Pancreas (tissue), 10 donors: ENCODE measurements around the gene LATS2. TPM values are rescaled to one million over a fixed set of nuclear protein-coding genes. Genes with fewer than 3 reads are reported as not detected.

ENCODE experiments used
- ATAC-seq, 4 donors: fragments of 200-7000 bp; cut with Tn5 transposase; one replicate each; pipeline versions ENCODE4 v1.8.0 to v1.9.1; 2020; ENCODE audit warnings: mild to moderate bottlenecking in 4 of 4, moderate library complexity in 4 of 4
- DNase-seq, 6 donors: peaks; one replicate each; pipeline ENCODE4 v3.0.0-alpha.2; 2020
- FAIRE-seq: peaks from 2 replicates; lab custom pipeline; 2012; peaks lifted over from hg19 to GRCh38; lab: Jason Lieb, UNC
- H3K27ac ChIP-seq, 4 donors: fragments of 200-600 bp; sonication (generic); 1 replicate in 3 of 4; 2 replicates in 1 of 4; pipeline versions ENCODE4 v1.5.0 to v1.8.0; 2020
- H3K27me3 ChIP-seq, 4 donors: fragments of 200-600 bp; one replicate each; pipeline ENCODE4 v1.8.0; 2021
- H3K36me3 ChIP-seq, 3 donors: fragments of 200-600 bp; sonication (generic) in 1 of 3; one replicate each; pipeline versions ENCODE4 v1.5.0 to v1.8.0; 2020 to 2021
- H3K4me1 ChIP-seq, 3 donors: fragments of 200-600 bp; one replicate each; pipeline ENCODE4 v1.8.0; 2021
- H3K4me3 ChIP-seq, 4 donors: fragments of 200-600 bp; sonication (generic) in 2 of 4; one replicate each; pipeline versions ENCODE4 v1.5.0 to v1.8.0; 2020 to 2021
- H3K9me3 ChIP-seq, 4 donors: fragments of 200-600 bp; one replicate each; pipeline ENCODE4 v1.8.0; 2021
- WGBS, 2 donors: extraction: QIAGEN DNeasy Blood & Tissue Kit; methylation state at CpG; one replicate each; pipeline ENCODE4 v1.1.7; 2013; 5-methylcytosine and 5-hydroxymethylcytosine counted together
- intact Hi-C, 3 donors: fragments of 100-400 bp; cut with DNase I; formaldehyde crosslinking; loops; one replicate each; pipeline versions ENCODE4 v1.11.1 to v1.14.2; 2022
- polyA plus RNA-seq, 2 donors: library from polyadenylated mRNA; stranded (reverse); fragments of 200-250 nt; gene quantifications; one replicate each; pipeline ENCODE4 v1.2.3, GENCODE V29; 2013
- total RNA-seq, 6 donors: library from RNA; stranded (reverse); fragmentation: NEBNext Ultra II Directional in 4 of 6; extraction: Animal tissue kit (Norgen Biotek cat#: 25700) in 4 of 6; gene quantifications; one replicate each; pipeline versions ENCODE4 v1.2.1 to v1.2.4, GENCODE V29; 2021 to 2023
- TF ChIP-seq, protein P1 (sequence below), 4 donors: fragments of 200-600 bp; sonication (generic) in 3 of 4; IDR thresholded peaks; one replicate each; pipeline versions ENCODE4 v1.5.0 to v1.8.0; 2021; ENCODE audit warnings: antibody characterized with exemption in 4 of 4
- donor health status: healthy with polysubstance abuse.
- donor health status: DM: no; HTN: no; CAD: no; lungs with moderate emphysema.
- donor health status: DM: no; HTN: no; CAD: no.
- donor health status: control.
- donor health status: control.
- donor health status: Bipolar disorder and iron deficiency.
- donor health status: DM: yes; HTN: yes; CAD: no.
- donor health status: DM: no; HTN: no; CAD: no.
- donor health status: DM: no; HTN: no; CAD: no.
- donor health status: DM: yes; HTN: yes; CAD: no.

The LATS2 gene
- total and polyA plus RNA-seq, 8 donors = 3.8 to 12.5 (median 7.1) TPM

GRCh38 chr13:21025539-21025938 is 35.8 kb downstream of the LATS2 start:
- Histone ChIP-seq H3K4me1 (no peaks in the 10 kb centered on the region), H3K36me3 (no peaks in the 10 kb centered on the region), H3K4me3 (no peak overlapping the region), H3K27me3 (no peaks in the 10 kb centered on the region), H3K27ac (no peak overlapping the region), H3K9me3 (no peaks in the 10 kb centered on the region)
- DNase-seq (no peak), FAIRE-seq (no peak), ATAC-seq (no peak)
- WGBS, 2 donors = 90 to 91% methylated on average over 6 of the region's 6 CpGs
- TF ChIP-seq, protein P1, sequence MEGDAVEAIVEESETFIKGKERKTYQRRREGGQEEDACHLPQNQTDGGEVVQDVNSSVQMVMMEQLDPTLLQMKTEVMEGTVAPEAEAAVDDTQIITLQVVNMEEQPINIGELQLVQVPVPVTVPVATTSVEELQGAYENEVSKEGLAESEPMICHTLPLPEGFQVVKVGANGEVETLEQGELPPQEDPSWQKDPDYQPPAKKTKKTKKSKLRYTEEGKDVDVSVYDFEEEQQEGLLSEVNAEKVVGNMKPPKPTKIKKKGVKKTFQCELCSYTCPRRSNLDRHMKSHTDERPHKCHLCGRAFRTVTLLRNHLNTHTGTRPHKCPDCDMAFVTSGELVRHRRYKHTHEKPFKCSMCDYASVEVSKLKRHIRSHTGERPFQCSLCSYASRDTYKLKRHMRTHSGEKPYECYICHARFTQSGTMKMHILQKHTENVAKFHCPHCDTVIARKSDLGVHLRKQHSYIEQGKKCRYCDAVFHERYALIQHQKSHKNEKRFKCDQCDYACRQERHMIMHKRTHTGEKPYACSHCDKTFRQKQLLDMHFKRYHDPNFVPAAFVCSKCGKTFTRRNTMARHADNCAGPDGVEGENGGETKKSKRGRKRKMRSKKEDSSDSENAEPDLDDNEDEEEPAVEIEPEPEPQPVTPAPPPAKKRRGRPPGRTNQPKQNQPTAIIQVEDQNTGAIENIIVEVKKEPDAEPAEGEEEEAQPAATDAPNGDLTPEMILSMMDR (IDR thresholded peaks at IDR 0.05) = no peak
- intact Hi-C loops = no loop called here

DNA sequence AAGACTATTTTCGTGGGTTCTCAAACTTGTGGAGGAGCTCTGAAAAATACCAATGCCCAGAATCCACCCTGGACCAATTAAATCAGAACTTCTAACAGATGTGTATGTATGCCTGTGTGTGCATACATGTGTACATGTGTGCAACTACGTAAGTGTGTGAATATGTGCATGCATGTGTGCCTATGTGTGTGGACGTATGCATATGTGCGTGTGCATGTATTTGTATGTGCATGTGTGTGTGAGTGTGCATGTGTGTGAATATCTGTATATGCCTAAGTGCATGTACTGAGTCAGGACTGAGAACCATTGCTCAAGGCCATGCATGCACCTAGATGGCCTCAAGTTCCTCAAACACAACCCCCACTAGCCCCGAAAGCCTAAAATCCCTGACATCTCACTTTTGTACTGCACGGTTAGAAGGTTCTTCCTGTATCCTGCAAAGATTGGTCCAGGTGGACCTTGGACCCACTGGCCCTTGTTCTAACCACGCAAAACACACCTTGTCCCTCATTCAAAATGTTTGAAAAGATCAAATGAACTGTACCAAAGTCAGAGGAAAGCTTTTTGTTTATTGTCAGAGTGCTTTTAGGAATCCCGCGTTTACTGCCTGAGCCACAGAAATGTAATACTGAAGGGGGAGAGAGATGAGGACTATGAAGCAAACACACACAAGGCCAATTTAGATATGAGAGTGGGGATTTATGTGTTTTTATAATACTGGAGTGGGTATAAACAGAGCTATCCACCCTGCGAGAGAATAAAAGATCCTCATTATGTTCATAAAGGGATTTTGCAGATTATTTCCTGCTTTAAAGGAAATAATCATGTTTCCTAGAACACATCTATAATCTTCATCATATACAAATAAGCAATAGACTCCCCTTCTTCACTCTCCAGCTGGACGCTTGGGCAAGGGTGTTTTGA is 39.1 kb downstream of the LATS2 start:
- ATAC-seq = peak in 1 of 4 donors; percentile 50
- Histone ChIP-seq H3K4me1 (peaks cover 0 to under 1% (median under 1%) of the 10 kb centered on the region in 3 donors), H3K9me3 (no peaks in the 10 kb centered on the region), H3K4me3 (no peak overlapping the region), H3K36me3 (no peaks in the 10 kb centered on the region), H3K27ac (no peak overlapping the region), H3K27me3 (no peaks in the 10 kb centered on the region)
- TF ChIP-seq, protein P1 (IDR thresholded peaks at IDR 0.05) = no peak
- intact Hi-C loops = no loop called here
- FAIRE-seq = no peak
- DNase-seq = no peak
- WGBS, 2 donors = 66 to 69% methylated on average over 11 of the region's 11 CpGs

DNA sequence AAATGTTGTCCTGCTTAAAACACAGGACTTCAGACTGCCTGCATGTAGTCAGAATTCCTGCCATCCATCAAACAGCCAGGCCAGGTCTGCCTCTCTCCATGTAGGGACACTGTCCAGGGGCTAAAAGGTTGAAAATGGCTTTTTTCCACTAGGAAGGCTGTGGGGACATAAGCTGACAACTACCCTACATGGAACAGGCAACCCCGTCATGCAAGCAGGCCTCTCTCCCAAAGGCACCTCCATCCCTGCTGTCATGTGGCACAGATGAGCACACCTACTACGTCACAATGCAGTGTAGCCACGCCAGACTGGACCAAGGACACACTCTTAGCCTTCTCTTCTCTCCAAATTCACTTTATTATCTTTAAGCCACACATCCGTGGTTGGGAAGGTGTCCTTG is 40.8 kb downstream of the LATS2 start:
- intact Hi-C loops = no loop called here
- ATAC-seq = no peak

GRCh38 chr13:21020176-21020575 is 41.2 kb downstream of the LATS2 start:
- Histone ChIP-seq H3K4me1 (peaks cover 0 to 5% (median 5%) of the 10 kb centered on the region in 3 donors), H3K27me3 (no peaks in the 10 kb centered on the region), H3K4me3 (no peak overlapping the region), H3K36me3 (no peaks in the 10 kb centered on the region), H3K27ac (no peak overlapping the region), H3K9me3 (no peaks in the 10 kb centered on the region)
- FAIRE-seq (no peak), DNase-seq (no peak), ATAC-seq (no peak)
- WGBS, 2 donors = 65 to 67% methylated on average over 5 of the region's 5 CpGs
- intact Hi-C loops = no loop called here
- TF ChIP-seq, protein P1 (IDR thresholded peaks at IDR 0.05) = no peak

More for the DNA sequence above, 40.8 kb downstream of the LATS2 start:
- Histone ChIP-seq H3K4me3 (no peak overlapping the region), H3K27ac (no peak overlapping the region), H3K36me3 (no peaks in the 10 kb centered on the region), H3K9me3 (no peaks in the 10 kb centered on the region), H3K27me3 (no peaks in the 10 kb centered on the region), H3K4me1 (peaks cover 0 to 5% (median 5%) of the 10 kb centered on the region in 3 donors)
- TF ChIP-seq, protein P1 (IDR thresholded peaks at IDR 0.05) = no peak
- FAIRE-seq = no peak
- DNase-seq = no peak
- WGBS, 2 donors = 75 to 84% methylated on average over 4 of the region's 4 CpGs

DNA sequence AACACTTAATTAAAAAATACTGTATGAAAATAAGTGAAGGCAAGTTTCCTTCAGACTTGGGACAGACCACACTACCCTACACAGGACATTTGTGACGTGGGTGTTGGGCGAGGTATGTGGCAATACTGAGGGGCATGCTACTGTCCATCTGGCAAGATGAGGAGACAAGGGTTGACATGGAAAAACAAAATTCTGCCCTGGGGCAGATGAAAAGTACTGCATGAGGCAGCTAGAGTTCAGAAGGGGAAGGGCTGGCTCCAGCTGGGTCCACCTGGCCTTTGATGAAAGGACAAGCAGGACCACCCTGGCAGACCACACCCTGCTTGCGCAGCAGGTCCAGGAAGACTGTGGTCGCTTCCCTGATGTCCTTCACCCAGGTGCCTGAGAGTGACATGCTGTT is 43.2 kb downstream of the LATS2 start:
- WGBS, 2 donors = 92 to 99% methylated on average over 4 of the region's 4 CpGs
- H3K27me3 ChIP-seq = no peaks in the 10 kb centered on the region
- no peaks in the 10 kb centered on the region for H3K36me3 ChIP-seq
- peaks cover 9 to 23% (median 22%) of the 10 kb centered on the region in 3 donors for H3K4me1 ChIP-seq
- TF ChIP-seq, protein P1 (IDR thresholded peaks at IDR 0.05) = no peak
- H3K27ac ChIP-seq = no peak overlapping the region
- ATAC-seq = no peak
- peak in 1 of 6 donors; percentile 7 for DNase-seq
- no peak overlapping the region for H3K4me3 ChIP-seq
- FAIRE-seq = no peak
- no peaks in the 10 kb centered on the region for H3K9me3 ChIP-seq
- intact Hi-C loops = no loop called here
